WTC11 (cell line): ENCODE data around the gene MORC4. TPM values are rescaled to one million over a fixed set of nuclear protein-coding genes. Genes with fewer than 3 reads are reported as not detected.

Source experiments
- ATAC-seq: fragments of 200-7000 bp; cut with Tn5 transposase; 2 replicates; pipeline ENCODE4 v1.10.0; 2021; ENCODE audit warnings: mild to moderate bottlenecking, moderate library complexity
- CTCF ChIA-PET: fragments of 300-600 bp; sonication (Branson Sonifier 250); formaldehyde crosslinking; loops from one replicate; lab custom pipeline; 2021; ENCODE audit warnings: antibody characterized with exemption; lab: Charles Lee
- POLR2A ChIA-PET: fragments of 350-600 bp; sonication (Branson Sonifier 250); formaldehyde crosslinking; loops from one replicate; lab custom pipeline; 2021; ENCODE audit warnings: antibody characterized with exemption; lab: Charles Lee
- DNase-seq: peaks from one replicate; pipeline ENCODE4 v3.0.0; 2021; ENCODE audit warnings: low spot score
- H3K27ac Mint-ChIP-seq: 2 replicates; pipeline ENCODE4 v1.8.0; 2021; ENCODE audit warnings: mixed read lengths
- H3K27me3 Mint-ChIP-seq: 2 replicates; pipeline ENCODE4 v1.8.0; 2021; ENCODE audit warnings: low read depth, mild to moderate bottlenecking, moderate library complexity, mixed read lengths
- H3K36me3 Mint-ChIP-seq: 2 replicates; pipeline ENCODE4 v1.8.0; 2021; ENCODE audit warnings: mixed read lengths
- H3K4me1 Mint-ChIP-seq: 2 replicates; pipeline ENCODE4 v1.8.0; 2022; ENCODE audit warnings: mixed read lengths
- H3K4me3 Mint-ChIP-seq: 2 replicates; pipeline ENCODE4 v1.8.0; 2021; ENCODE audit warnings: mild to moderate bottlenecking, moderate library complexity, mixed read lengths
- H3K9me3 Mint-ChIP-seq: 2 replicates; pipeline ENCODE4 v1.8.0; 2021; ENCODE audit warnings: mixed read lengths
- E2F1 ChIP-seq: sonication (generic); formaldehyde crosslinking; IDR thresholded peaks from 2 replicates; pipeline ENCODE4 v1.8.0; 2022; ENCODE audit warnings: mild to moderate bottlenecking, missing genetic modification reagents
- ERG ChIP-seq: fragments of 250-450 bp; sonication (Bioruptor Pico); IDR thresholded peaks from 2 replicates; pipeline ENCODE4 v1.8.0; 2021; ENCODE audit warnings: mild to moderate bottlenecking
- ETV6 ChIP-seq: sonication (generic); formaldehyde crosslinking; IDR thresholded peaks from 2 replicates; pipeline ENCODE4 v1.8.1; 2022; ENCODE audit warnings: mild to moderate bottlenecking, missing genetic modification reagents
- GRHL2 ChIP-seq: fragments of 250-450 bp; sonication (Bioruptor Pico); IDR thresholded peaks from 2 replicates; pipeline ENCODE4 v1.8.0; 2022; ENCODE audit warnings: mild to moderate bottlenecking, moderate library complexity; ENCODE audit not compliant: insufficient replicate concordance, severe bottlenecking
- HMGA2 ChIP-seq: fragments of 250-450 bp; sonication (Bioruptor Pico); IDR thresholded peaks from 2 replicates; pipeline ENCODE4 v1.4.0; 2021; ENCODE audit warnings: mild to moderate bottlenecking, moderate library complexity
- KAT7 ChIP-seq: sonication (generic); formaldehyde crosslinking; IDR thresholded peaks from 2 replicates; pipeline ENCODE4 v1.8.1; 2023; ENCODE audit warnings: missing genetic modification reagents, mild to moderate bottlenecking, borderline replicate concordance
- NR3C1 ChIP-seq: sonication (generic); formaldehyde crosslinking; conservative IDR thresholded peaks from 2 replicates; pipeline ENCODE4 v1.8.1; 2023; ENCODE audit warnings: low read depth, mild to moderate bottlenecking, missing genetic modification reagents
- PRDM15 ChIP-seq: sonication (generic); formaldehyde crosslinking; IDR thresholded peaks from 2 replicates; pipeline ENCODE4 v1.8.0; 2022; ENCODE audit warnings: missing genetic modification reagents
- PREB ChIP-seq: sonication (generic); formaldehyde crosslinking; IDR thresholded peaks from 2 replicates; pipeline ENCODE4 v1.8.1; 2022; ENCODE audit warnings: mild to moderate bottlenecking, missing genetic modification reagents, moderate library complexity, borderline replicate concordance
- SMAD4 ChIP-seq: sonication (generic); formaldehyde crosslinking; IDR thresholded peaks from 2 replicates; pipeline ENCODE4 v1.8.0; 2022; ENCODE audit warnings: mild to moderate bottlenecking, missing genetic modification reagents
- ZNF121 ChIP-seq: sonication (generic); formaldehyde crosslinking; IDR thresholded peaks from 2 replicates; pipeline ENCODE4 v1.8.0; 2023; ENCODE audit warnings: missing genetic modification reagents
- ZNF138 ChIP-seq: sonication (generic); formaldehyde crosslinking; conservative IDR thresholded peaks from 2 replicates; pipeline ENCODE4 v1.8.1; 2022; ENCODE audit warnings: mild to moderate bottlenecking, moderate library complexity, missing genetic modification reagents
- ZNF219 ChIP-seq: sonication (generic); formaldehyde crosslinking; IDR thresholded peaks from 2 replicates; pipeline ENCODE4 v1.8.0; 2023; ENCODE audit warnings: missing genetic modification reagents, mild to moderate bottlenecking, borderline replicate concordance
- ZNF425 ChIP-seq: fragments of 250-450 bp; sonication (Bioruptor Pico); conservative IDR thresholded peaks from 2 replicates; pipeline ENCODE4 v1.9.0; 2021; ENCODE audit warnings: mild to moderate bottlenecking
- ZNF671 ChIP-seq: fragments of 250-450 bp; sonication (Bioruptor Pico); IDR thresholded peaks from 2 replicates; pipeline ENCODE4 v1.8.0; 2021; ENCODE audit warnings: mild to moderate bottlenecking
- total RNA-seq: library from RNA; stranded (reverse); gene quantifications from 3 replicates; pipeline ENCODE4 v1.2.3, GENCODE V29; 2021

MORC4 gene
- total RNA-seq, 1 experiment from 2014 or later = 4.6 TPM

GRCh38 chrX:107025545-107025944 lies 25.5 kb upstream of the MORC4 start:
- H3K27ac Mint-ChIP-seq = no peak overlapping the region
- CTCF ChIA-PET = interaction anchor here (0.5 to 2.1 kb wide), 9 partner anchors 26 to 606 kb away, joined by 3 to 9 read pairs (median 4); no protein-coding TSS in a partner anchor

GRCh38 chrX:107014936-107015335 lies 14.9 kb upstream of the MORC4 start:
- TF ChIP-seq ZNF425 (no peak), KAT7 (CRISPR knock-in tag) (no peak), ERG (CRISPR knock-in tag) (no peak)
- CTCF ChIA-PET = no interaction called here
- H3K36me3 Mint-ChIP-seq = no peaks in the 10 kb centered on the region
- POLR2A ChIA-PET = no interaction called here
- H3K27ac Mint-ChIP-seq = no peak overlapping the region
- no peak overlapping the region for H3K4me3 Mint-ChIP-seq
- no peaks in the 10 kb centered on the region for H3K9me3 Mint-ChIP-seq
- H3K4me1 Mint-ChIP-seq = no peaks in the 10 kb centered on the region
- H3K27me3 Mint-ChIP-seq = no peaks in the 10 kb centered on the region
- DNase-seq = no peak
- ATAC-seq = no peak

More at GRCh38 chrX:107025545-107025944, 25.5 kb upstream of the MORC4 start:
- Mint-ChIP-seq H3K36me3 (no peaks in the 10 kb centered on the region), H3K9me3 (no peaks in the 10 kb centered on the region), H3K4me1 (no peaks in the 10 kb centered on the region), H3K4me3 (no peak overlapping the region), H3K27me3 (no peaks in the 10 kb centered on the region)
- TF ChIP-seq NR3C1 (CRISPR knock-in tag) (no peak), ETV6 (CRISPR knock-in tag) (no peak), E2F1 (no peak), PRDM15 (no peak), ZNF121 (CRISPR knock-in tag) (no peak), SMAD4 (CRISPR knock-in tag) (no peak), ZNF219 (CRISPR knock-in tag) (no peak), PREB (CRISPR knock-in tag) (no peak), ZNF671 (no peak), GRHL2 (CRISPR knock-in tag) (no peak), HMGA2 (CRISPR knock-in tag) (no peak), ZNF138 (CRISPR knock-in tag) (no peak)
- POLR2A ChIA-PET = no interaction called here
- ATAC-seq (peak; percentile 48; the same call in 1 of the 2 replicates), DNase-seq (no peak)
